ENCODE data around the gene CTDSPL.
"Not testable (repeated sequence)": the region's sequence is repeated elsewhere in the genome, so short reads cannot be mapped to it uniquely, and the experiment has no call there.

Gene CTDSPL

DNA sequence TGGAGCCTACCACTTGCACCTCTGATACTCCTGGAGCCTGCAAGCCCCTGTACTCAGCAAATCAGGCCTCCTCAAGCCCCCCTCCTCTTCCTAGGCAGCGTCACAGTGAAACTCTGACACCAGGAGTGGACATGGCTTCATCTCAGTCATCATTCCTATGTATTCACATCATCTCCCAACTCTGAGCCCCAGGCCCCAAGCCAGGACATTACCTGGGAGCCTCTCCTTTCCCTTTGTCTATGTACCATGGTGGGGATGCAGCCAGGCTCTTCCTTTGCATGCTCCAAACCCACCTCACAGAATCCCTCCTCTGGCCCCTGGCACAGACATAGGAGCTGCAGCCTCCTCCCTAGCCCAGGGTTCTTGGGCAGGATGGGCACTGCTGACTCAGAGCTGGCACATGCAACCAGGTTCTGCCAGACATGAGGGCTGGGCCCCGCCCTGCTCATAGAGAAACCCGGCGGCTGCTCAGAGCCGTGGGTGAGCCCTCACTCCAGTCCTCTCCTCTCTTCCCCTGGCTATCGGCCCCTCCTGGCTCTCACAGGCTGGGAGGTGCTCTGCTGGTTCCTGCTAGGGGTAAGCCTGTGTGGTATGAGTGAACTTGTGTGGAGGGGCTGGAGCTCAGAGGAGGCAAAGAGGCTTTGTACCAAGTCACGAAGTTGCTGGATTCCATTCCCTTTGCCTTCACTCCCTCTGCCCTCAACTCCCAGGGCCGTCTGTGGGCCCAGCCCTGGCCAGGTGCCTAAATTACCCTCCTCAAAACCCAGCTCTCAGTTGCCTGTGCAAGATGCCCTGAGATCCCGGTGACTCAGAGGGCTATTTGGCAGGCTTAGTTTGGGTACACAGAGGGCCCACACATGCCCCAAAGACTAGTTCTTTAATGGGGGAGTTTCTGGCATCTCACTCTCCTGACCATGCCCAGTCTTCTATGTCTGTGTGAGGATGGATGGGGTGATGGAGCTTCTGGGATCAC is 169.6 kb downstream of the CTDSPL start:
- peak in 1 of 2 donors; percentile 20 for DNase-seq (ENCODE audit: low read depth in 2 of 2, low spot score in 1 of 2)

- DNase-seq (ENCODE audit: low read depth in 2 of 2, low spot score in 1 of 2) = no peak
Observed at GRCh38 chr3:38032328-38032865, 170.7 kb downstream of the CTDSPL start.

GRCh38 chr3:38033586-38033985 is 171.9 kb downstream of the CTDSPL start:
- DNase-seq (ENCODE audit: low read depth in 2 of 2, low spot score in 1 of 2) = not testable (repeated sequence)

Data from stimulated activated CD8-positive, alpha-beta memory T cell treated with anti-CD3 and anti-CD28 coated beads, Interleukin-4, amount 100 ng/mL, for 4 hours (primary cell).